ENCODE measurements around the gene LIF.

Gene LIF

GRCh38 chr22:30262112-30262511 is 15.6 kb upstream of the LIF start:
- no peak for DNase-seq

GRCh38 chr22:30261134-30261533 is 14.6 kb upstream of the LIF start:
- peak; percentile 65 for DNase-seq

- no peak for DNase-seq
These were observed 14.1 kb upstream of the LIF start for GRCh38 chr22:30260682-30261081.

- DNase-seq = no peak
These were observed 13.7 kb upstream of the LIF start for GRCh38 chr22:30260276-30260675.

- no peak for DNase-seq
These were observed 7.8 kb upstream of the LIF start for GRCh38 chr22:30254314-30254713.

GRCh38 chr22:30253205-30253852 is 6.8 kb upstream of the LIF start:
- no peak for DNase-seq

- peak; percentile 50 for DNase-seq
These were observed 6.0 kb upstream of the LIF start for GRCh38 chr22:30252411-30253204.

GRCh38 chr22:30251711-30252110 is 5.2 kb upstream of the LIF start:
- no peak for DNase-seq

- no peak for DNase-seq
These were observed 4.2 kb upstream of the LIF start for GRCh38 chr22:30250661-30251267.

- no peak for DNase-seq
These were observed 3.5 kb upstream of the LIF start for GRCh38 chr22:30250039-30250565.

GRCh38 chr22:30249049-30250038 is 2.8 kb upstream of the LIF start:
- no peak for DNase-seq

- no peak for DNase-seq
These were observed 1.9 kb upstream of the LIF start for GRCh38 chr22:30248484-30248883.

- DNase-seq = no peak
These were observed 1.4 kb upstream of the LIF start for GRCh38 chr22:30247974-30248373.

GRCh38 chr22:30247561-30247960 is 1.0 kb upstream of the LIF start:
- no peak for DNase-seq

- DNase-seq = peak; percentile 47
These were observed 336 bp upstream of the LIF start for GRCh38 chr22:30246814-30247376.

- DNase-seq = peak; percentile 25
These were observed 1.2 kb downstream of the LIF start for GRCh38 chr22:30245181-30245984.

- DNase-seq = no peak
These were observed 1.9 kb downstream of the LIF start for GRCh38 chr22:30244641-30245040.

- no peak for DNase-seq
These were observed 2.5 kb downstream of the LIF start for GRCh38 chr22:30244066-30244465.

- DNase-seq = no peak
These were observed 2.9 kb downstream of the LIF start for GRCh38 chr22:30243661-30244060.

GRCh38 chr22:30241576-30242371 is 4.8 kb downstream of the LIF start:
- DNase-seq = no peak

Data from OCI-M1 (cell line).